Measurements from ENCODE around the gene AK8. TPM values are rescaled to one million over a fixed set of nuclear protein-coding genes. Genes with fewer than 3 reads are reported as not detected.

The AK8 gene
- polyA plus RNA-seq, 4 donors: 3.2 to 4.4 (median 4.1) TPM

DNA sequence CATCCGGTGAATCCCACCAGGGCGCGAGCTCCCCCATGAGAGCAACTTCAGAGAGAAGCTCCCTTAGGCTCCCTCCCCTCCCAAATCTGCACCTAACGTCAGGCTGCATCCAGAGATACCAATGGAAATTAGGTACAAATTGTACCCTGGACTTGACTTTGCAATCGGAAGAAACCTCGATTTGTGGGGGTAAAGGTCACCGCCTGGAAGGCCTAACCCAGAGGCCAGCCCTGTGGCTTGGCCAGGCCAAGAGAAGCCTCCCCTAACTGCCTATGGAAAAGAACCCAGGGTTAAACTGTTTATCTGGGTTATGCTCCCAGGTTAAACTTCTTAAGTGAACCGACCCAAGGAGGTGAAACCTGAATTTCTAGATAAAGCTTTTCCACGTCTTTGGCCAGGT lies 127.4 kb downstream of the AK8 start:
- no peak for DNase-seq (ENCODE audit: low read depth in 4 of 4, low spot score in 3 of 4)

DNA sequence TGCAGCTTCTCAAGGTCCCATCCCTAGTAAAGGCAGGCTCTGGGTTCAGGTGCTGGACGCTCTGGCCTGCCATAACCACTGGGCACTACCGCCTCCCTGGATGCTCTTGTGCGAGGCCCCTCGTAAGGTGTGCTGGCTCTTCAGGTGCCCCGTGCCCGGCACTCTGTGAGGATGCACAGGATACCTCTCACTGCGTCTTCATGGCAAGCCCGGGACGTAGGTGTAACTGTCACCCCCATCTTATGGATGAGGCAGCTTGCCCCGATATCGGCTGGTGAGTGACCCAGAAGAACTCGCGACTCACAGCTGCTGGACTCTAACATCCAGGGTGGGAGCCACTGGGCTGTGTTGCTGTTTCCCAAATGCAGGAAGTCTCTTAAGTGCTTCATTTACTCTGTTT lies 128.8 kb downstream of the AK8 start:
- DNase-seq (ENCODE audit: low read depth in 4 of 4, low spot score in 3 of 4): no peak

DNA sequence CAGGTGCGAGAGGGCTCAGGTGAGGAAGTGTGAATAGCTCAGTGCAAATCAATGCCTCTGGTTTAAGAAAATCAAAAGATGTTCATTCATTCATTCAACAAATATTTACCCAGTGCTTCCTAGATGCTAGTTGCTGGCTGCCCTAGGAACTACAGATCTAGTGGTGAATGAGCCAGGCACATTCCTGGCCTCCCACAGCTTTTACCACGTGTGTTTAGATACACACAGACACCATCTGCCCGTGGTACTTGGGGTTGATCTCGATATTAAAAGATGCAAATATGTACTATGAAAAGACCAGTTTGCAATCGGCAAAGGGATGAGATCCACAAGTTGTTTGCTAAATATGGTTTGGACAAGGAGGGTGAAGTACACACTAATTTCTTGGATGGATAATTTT lies 129.6 kb downstream of the AK8 start:
- DNase-seq (ENCODE audit: low read depth in 4 of 4, low spot score in 3 of 4): no peak

DNA sequence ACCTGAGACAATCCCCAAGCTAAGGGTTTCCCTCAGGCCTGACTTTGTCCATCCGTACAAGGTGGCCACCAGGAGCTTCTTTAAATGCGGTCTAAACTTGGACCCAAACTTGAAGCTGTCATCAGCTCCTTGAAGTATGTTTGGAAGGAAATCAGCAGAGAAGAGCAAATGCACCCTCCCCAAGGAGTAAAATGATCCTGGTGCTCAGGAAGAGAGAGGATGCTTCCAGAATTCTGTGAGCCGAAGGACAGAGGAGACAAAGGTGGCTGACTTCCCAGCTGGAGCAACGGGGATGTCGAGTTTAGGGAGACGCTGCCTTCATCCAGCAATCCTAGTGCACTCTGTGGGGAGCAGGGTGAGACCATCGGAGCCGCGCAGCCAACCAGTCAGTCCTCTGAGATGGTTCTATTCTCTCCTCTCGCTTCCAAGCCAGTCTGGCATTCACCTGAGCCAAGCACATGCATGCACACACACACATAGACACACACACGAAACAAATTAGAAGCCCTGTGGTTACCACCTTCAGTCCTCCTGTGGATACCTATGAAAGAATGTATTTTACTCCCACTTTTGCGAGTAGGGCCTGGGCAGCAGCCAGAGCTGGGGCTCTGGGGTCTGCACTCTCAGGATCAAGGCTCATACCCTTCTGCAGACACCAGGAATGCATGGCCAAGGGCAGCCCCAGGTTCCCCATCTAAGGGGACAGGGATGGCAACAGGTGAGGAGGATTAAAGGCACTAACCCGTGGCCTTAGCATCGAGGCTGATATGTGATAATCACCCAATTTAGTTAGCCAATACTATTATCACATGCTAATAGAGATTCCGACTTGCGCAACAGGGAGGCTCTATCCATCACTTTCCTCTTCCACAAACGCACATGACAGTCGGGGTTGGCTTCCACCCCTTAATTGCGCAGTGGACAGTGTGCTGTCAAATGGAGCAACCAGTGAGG lies 132.1 kb downstream of the AK8 start:
- no peak for DNase-seq (ENCODE audit: low read depth in 4 of 4, low spot score in 3 of 4)

DNA sequence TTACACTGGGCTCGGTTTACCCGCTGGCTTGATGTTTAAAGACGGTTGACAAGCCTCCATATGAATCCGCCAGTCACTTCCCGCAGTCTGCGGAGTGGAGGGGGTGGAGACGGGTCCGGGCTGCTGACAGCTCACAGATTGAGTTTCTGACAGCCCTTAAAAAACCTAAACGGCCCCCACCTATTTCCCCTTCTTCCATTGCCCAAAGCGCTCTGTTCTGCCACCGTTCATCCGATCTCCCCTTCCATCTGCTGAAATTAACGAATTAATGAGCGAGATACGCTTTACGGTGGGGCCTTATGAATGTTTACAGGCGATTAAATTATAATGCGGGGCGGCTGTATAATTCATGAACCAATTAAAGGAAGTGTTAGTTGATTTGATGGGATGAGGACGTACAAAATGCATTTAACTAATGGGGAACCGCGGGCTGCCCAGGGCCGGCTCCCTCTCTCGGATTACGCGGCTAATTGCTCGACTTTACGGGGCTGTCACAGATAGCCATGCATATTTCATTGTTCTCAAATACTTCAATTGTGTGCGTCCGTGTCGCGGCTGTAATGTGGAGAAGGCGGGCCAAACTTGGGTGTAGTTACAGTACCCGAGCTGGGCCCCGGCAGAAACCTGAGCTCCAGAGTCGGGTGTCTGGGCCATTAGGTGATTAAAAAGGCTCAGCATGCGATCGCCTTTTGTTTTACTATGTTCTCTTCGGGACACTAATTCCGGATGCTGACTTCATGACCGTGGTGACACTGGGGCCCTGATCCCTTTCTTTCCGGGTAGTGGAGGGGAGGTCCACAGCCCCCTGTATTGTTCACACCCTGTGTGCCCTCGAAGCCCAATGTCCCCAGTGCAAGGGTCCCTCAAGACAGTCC lies 133.0 kb downstream of the AK8 start:
- no peak for DNase-seq (ENCODE audit: low read depth in 4 of 4, low spot score in 3 of 4)

DNA sequence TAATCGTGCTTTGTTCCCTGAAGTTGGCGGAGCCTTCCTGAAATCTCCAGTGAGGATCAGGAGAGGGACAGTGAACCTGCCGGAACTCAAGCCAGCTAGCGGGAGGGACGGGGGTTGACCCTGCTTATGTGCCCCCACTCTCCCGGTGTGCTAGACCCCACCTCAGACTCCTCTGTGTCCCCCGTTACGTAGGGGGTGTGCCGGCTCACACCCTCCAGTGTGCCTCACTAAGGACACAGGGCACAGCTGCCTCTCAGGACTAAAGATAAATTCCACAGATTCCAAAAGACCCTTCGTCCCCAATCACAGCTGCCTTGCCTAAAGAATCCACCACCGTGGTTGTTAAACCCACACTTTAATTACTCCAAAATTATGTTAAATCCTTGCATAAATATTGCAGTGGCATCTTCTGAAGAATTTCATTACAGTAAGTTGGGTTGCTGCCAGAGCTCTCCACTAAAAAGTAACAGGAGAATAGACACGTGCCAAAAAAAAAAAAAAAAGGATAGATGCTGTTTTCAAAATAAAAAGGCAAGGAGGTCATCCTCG lies 134.1 kb downstream of the AK8 start:
- no peak for DNase-seq (ENCODE audit: low read depth in 4 of 4, low spot score in 3 of 4)

DNA sequence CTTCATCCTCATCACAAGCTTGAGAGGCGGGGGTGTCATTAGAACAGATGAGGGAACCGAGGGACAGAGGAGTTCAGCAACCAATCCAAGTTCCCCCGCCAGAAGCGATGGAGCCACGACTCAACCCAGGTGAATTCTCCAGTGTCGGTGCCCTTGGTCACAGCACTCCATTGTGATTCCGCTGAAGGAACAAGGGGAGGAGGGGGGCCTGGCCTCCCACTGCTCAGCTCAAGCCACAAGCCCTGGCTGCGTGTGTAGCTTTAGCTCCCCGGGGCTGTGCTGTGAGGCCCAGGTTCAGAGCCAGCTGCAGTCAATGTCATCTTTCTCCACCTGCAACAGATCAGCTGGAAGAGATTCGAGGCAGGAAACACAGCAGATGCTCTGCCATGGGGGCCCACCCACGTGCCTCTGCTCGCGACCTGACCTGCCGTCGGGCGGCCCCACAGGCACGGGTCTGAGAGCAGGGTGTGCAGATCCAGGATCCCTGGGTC lies 135.2 kb downstream of the AK8 start:
- no peak for DNase-seq (ENCODE audit: low read depth in 4 of 4, low spot score in 3 of 4)

DNA sequence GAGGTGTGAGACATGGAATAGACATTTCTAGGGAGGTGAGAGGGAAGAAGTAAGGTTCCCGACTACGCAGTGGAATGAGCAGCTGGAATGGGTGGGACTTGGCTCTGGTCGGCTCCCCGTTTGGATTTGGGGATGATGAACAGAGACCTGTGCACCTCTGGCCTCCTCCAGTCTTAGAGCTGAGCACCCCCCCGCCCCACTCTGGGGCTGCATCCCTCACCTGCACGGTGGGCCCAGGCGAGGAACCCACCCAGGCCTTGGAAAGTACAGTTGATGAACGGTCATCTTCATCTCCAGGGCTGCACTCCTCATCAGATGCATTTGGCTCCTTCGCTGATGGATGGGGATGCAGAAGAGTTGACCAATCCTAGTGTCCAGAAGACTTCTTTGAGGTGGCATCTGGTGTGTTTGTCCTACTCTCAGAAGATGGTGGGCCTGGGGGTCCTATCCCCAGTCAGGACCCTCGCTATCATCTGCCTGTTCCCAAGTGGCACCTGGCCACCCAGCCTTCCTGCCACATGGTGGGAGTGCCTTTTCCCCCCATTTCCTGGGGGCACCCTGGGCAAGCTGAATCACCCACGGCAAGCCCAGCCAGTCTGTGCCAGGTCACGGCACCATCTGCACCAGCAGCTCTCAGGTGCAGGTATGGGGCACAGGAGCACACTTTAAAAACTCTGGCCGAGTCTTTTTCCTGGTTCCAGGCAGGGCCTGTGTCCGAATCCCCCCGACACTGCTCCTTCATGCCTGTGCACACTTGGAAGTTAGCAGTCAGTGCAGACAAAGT lies 137.4 kb downstream of the AK8 start:
- no peak for DNase-seq (ENCODE audit: low read depth in 4 of 4, low spot score in 3 of 4)

DNA sequence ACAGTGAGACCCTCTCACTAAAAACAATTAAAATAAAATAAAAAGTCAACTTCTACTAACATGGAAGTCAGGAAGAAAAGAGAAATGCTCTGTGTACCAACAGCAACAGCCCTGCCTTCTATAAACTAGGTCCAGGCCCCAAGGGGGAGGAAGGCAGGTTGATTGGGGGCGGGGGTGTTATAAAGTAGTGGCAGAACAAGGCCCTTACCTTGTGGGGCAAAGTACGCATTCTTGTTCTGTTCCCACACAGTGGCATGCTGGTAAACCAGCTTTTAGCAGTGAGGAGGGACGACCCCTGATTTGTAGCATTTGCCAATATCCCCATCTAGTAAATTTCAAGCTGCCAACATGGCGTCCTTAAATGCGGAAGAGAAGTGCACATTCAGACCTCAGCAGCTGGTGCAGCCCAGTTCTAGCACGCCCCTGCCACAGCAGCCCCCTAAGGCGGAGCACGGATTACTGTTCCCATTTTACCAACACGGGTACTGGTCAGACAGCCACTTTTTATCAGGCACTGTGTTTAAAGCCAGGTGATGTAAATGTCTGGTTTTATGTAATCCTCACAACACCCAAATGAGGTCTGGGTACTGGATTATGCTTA lies 138.3 kb downstream of the AK8 start:
- no peak for DNase-seq (ENCODE audit: low read depth in 4 of 4, low spot score in 3 of 4)

DNA sequence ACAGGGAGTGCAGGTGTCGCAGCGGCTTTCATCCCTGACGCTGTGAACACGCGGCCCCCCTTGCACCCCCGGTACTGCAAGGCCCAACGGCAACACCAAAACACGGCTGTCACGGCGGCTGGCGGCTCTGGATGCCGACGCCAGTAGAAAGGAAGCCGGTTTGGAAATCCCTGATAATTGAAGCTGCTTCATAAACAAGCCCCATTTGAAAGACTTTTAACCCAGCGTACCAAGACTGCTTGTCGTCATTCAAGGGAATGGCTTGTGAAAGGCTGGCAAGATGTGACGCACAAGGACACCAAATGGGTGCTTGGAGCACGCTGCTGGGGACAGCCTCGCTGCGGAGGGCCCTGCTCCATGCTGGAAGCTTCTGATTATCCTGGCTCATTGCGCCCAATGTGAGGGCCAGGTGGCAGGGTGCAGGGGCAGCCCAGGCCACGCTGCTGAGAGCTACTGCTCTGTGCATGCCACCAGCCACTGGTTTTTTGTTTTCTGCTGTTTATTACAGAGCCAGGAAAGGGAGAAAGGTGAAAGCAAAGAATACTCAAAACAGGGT lies 144.7 kb downstream of the AK8 start:
- no peak for DNase-seq (ENCODE audit: low read depth in 4 of 4, low spot score in 3 of 4)

DNA sequence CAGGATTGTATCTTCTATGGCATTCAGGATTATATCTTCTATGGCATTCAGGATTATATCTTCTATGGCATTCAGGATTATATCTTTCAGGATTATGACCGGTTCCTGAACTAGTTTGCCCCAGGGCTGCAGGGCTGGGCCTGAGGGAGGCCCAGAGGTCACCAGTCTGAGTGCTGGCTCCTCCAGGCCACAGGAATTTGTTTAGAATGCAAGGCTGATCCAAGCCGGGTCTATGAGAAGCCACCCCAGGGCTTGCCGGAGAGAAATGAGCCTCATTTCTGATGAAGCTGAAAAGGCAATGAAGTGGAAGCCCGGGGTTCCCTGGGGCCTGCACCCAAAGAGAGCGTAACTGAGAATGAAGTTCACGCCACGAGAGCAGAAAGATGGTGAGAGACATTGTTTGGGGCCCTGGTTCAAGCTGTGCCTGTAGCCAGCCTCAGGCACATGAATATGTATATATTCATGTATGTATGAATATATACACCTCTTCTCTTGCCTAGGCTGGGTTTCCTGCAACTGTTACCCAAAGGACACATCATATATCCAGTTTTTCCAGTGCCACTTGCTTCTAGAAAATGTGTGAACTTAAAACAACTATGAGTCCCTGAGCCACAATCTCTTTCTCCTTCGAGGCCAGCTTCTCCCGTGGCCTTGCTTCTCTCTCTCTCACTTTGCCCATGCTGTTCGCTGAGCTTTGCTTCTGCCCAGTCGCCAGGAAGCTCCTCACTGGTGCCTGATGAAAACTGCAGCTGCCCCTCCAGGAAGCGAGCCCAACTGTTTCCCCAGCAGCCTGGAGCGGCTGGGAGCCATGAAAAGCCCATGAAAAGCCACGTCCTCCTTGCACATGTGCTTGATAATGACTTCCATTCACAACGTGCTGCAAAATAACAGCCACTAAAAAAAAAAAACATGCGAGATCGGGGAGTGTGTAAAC lies 145.5 kb downstream of the AK8 start:
- no peak for DNase-seq (ENCODE audit: low read depth in 4 of 4, low spot score in 3 of 4)

DNA sequence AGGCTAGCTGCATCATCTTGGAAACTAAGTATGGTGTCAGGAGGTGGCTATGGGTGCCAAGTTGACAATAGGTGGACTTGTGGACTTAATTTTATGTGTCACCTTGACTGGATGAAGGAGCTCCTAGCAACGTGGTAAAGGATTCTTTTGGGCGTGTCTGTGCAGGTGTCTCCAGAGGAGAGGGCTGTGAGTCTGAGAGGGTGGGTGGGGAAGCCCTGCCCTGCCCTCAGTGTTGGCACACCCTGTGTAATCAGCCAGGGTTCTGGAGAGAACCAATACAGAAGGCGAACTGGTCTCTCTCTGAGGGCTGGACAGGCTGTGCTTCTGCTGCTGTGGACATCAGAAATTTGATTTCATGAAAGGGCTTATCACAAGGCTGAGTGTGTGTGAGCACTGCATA lies 146.9 kb downstream of the AK8 start:
- no peak for DNase-seq (ENCODE audit: low read depth in 4 of 4, low spot score in 3 of 4)

DNA sequence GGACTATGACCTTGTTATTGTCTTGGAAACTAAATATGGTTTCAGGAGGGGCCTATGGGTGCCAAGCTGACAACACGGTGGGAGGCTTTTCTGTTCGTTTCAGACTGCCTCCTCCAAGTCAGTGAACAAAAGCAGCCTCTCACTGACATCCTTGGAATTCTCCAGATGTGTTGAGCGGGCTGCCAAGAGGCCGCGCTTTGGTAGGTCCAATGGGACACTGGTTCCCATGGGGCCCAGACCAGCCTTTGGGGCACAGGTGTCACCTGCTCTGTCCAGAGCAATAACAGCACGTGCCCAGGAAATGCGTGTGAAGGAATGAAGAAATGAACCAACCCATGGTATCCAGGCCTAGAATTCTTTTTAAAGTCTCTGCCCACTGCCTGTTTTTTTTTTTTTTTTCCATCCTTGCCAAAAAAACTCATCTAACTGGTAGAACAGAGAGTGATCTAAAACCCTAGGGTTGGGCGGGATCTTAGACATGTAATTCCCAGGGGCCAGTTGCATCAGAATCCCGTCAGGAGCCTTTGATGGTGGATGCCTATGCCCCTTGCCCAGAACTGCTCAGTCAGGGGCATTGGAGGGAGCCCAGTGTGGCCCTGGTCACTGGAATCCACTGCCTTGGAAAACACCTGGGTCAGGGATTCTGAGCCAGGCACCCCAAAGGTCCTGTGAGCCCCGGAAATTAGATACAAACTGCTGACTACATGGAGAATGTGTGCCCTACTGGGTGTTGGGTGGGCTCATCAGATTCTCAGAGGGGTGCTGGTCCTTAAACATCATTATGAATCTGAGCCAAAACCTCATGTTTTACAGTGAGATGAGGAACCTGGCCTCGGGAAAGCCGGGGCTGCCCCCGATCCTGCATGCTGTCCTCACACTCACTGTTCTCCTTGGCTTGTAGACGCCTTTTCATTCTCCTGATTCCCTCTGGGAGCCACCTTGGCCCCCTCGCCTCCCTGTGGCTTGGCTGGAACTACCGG lies 147.7 kb downstream of the AK8 start:
- no peak for DNase-seq (ENCODE audit: low read depth in 4 of 4, low spot score in 3 of 4)

DNA sequence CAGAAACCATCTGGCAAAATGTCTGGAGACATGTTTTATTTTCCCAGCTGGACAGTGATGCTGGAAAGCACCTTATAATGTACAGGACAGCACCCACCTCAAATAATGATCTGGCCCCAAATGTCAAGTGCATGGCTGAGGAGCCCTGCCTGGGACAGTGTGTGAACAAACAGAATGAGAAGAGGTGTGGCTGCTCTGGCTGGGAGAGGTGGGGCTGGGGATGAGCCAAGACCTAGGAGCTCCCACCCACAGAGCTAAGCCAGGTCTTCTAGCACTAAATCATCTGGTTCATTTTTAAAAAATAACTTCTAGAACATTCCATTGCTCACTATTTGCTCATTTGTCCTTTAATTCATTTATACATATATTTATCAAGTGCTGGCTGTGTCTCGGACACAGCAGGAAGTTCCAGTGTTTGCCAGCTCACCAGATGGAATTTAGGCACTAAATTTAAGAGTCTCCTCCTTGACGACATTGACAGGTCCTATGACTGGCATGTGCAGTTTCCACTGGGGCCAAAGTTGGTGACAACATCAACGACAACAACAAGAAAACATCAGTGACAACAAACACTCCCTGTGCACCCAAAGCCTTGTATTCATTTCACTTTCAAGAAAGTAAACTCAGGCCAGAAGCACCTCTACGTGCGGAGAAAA lies 148.7 kb downstream of the AK8 start:
- DNase-seq (ENCODE audit: low read depth in 4 of 4, low spot score in 3 of 4): no peak

DNA sequence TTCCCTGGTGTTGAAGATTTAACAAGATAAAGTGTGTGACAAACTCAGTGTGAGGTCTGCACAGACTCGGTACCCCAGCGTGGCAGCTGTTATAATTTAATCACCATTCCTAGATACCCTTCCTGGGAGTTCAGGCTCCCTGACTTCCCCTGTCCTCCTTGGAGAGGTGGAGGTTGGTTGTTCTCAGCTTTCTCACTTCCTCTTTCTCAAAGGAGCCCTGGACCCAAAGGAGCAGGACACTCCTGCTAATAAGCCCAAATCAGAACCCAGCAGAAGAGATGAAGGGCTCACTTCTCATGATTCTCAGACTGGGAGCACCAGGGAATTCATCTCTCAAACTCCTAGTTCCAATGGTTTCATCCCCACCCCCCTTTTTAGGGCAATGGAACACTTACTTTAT lies 149.6 kb downstream of the AK8 start:
- no peak for DNase-seq (ENCODE audit: low read depth in 4 of 4, low spot score in 3 of 4)

DNA sequence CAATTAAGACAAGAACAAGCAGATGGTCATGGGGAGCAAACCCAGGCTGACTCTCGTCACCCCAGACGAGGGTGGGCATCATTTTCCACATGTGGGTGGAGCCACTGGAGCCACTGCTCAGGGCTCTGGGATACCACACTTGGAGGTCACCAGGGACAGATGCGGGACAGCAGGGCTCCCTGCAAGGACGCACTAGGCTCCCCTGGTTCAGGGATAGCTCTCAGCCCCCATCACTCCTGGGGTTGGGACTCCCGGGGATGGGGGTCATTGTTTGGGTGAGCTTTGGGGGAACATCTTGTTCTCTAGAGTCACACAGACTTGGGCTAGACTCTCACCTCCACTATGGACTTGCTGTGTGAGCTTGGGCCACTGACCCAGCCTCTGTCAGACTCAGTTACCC lies 150.0 kb downstream of the AK8 start:
- DNase-seq (ENCODE audit: low read depth in 4 of 4, low spot score in 3 of 4): no peak

DNA sequence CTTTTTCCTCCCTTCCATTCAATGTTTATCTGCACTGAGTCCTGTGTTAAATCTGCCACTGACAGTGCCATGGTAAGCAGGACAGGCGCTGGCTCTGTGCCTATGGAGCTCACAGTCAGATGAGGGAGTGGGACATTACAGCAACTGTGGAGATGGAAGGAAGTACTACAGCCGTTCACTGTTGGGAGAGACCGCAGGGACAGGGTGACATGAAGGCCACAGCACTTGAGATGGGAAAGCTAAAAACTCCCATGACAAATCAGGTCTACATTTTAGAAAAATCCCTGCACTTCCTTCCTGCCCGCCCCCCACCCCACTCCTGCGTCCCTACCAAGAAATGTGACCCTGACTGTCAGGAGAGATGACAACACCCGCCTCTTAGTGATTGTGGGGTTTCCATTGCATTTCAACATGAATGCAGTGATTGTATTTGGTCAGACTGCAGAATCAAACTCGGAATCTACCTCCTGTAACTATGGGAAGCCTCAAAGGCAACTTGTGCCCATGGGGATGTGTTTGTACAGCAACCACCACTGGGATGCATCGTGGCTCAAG lies 151.4 kb downstream of the AK8 start:
- DNase-seq (ENCODE audit: low read depth in 4 of 4, low spot score in 3 of 4): no peak
